ENCODE data around the gene RPS19. TPM values are rescaled to one million over a fixed set of nuclear protein-coding genes. Genes with fewer than 3 reads are reported as not detected.
A peak's percentile ranks its signal among the peaks of the same experiment; 100 is the strongest.
"Not testable (repeated sequence)": the region's sequence is repeated elsewhere in the genome, so short reads cannot be mapped to it uniquely, and the experiment has no call there.

Gene RPS19
- total RNA-seq, 1 donor from 2014 or later, result 898 TPM

DNA sequence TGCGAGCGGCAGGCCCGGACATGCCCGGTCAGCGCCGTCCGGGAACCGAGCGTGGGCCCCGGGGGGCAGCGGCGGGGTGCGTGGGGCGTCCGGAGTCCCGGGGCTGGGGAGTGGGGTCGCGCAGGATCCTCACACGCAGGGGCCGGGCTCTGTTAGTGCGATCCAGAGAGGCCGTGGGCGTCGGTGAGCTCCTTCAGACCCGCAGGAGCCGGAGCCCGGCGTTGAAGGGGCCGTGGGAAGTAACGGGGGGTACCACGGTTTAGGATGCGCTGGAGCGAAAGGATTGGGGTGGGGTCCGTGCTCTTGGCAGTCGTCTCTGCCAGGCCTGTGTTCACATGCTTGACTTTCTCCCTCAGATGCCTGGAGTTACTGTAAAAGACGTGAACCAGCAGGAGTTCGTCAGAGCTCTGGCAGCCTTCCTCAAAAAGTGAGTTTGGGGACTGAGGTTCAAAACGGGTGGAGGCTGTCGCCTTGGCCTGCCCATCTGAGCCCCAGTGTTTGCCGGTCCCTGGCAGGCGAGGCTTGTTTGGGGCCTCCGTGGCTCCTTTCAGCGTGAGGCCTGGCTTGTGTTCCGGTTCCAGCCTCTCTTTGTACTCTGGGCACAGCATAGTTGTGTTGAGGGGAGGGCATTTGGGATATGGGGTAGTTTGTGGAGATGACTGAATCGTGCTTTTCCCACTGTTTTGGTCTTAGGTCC, 512 bp downstream of the RPS19 start:
- peak; percentile 47 for DNase-seq

DNA sequence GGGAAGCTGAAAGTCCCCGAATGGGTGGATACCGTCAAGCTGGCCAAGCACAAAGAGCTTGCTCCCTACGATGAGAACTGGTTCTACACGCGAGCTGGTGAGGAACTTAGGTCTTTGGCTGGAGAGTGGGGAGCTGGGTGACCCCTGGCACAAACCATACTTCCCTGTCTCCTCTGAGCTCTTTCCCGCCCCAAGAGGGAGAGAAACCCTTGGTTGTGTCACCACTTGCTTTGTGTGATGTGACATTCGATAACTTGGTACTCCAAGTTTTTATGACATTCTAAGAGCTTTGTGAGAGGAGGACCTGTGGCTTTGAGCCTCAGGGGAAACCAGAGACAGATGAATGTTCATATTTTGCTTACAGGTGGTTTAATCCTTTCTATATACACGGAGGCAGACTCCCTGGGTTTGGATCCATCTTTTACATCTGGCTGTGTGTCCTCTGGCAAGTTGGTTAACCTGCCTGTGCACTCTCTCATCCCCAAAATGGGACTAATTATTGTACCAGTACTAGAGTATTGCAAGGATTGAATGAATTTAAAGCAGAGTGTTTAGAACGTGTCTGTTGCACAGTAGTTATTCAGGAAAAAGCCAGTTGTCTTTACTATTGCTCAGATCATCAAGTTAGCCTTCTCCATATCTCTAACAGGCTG, 1.2 kb downstream of the RPS19 start:
- no peak for DNase-seq

- DNase-seq, result no peak
These were observed 1.8 kb downstream of the RPS19 start for GRCh38 chr19:41861846-41862245.

GRCh38 chr19:41862445-41862986, 2.5 kb downstream of the RPS19 start:
- no peak for DNase-seq

GRCh38 chr19:41863209-41863931, 3.3 kb downstream of the RPS19 start:
- DNase-seq, result no peak

DNA sequence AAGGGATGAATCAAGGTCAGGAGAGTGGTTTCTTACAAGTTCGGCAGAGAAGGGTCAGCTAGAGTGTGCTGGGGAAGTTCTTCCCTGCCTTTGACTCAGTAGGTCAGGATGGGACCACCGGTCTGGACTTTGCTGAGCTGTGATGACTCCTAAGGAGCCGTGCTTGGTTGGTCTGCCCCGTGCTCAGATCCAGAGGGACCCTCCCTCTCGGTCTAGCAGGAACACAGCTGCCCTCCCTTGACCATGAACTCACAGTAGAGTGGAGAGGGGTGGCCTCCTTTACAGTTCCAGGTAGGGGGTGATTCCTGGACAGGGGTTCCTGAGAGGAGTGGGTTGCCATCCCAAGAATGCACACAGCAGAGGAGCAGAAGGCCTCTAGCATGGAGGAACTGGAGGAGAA, 4.3 kb downstream of the RPS19 start:
- no peak for DNase-seq

DNA sequence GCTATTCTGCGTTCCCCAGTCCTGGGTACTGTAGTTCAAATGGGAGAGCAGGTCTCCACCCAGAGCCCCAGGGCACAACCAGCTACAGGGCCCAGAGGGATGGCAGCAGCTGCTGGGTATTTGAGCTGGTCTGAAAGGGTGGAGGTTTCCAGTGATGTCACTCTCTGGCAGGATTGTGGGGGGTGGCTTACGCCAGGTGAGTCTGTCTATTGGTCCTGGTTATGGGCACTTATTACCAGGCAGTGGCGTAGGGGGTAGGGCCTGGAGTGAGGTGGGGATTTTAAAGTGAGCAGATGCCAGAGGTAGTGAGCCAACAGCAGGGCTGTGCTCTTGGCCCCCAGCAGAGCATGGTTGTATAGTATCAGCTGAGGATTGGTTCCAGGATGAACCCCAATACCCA, 6.2 kb downstream of the RPS19 start:
- no peak for DNase-seq

DNA sequence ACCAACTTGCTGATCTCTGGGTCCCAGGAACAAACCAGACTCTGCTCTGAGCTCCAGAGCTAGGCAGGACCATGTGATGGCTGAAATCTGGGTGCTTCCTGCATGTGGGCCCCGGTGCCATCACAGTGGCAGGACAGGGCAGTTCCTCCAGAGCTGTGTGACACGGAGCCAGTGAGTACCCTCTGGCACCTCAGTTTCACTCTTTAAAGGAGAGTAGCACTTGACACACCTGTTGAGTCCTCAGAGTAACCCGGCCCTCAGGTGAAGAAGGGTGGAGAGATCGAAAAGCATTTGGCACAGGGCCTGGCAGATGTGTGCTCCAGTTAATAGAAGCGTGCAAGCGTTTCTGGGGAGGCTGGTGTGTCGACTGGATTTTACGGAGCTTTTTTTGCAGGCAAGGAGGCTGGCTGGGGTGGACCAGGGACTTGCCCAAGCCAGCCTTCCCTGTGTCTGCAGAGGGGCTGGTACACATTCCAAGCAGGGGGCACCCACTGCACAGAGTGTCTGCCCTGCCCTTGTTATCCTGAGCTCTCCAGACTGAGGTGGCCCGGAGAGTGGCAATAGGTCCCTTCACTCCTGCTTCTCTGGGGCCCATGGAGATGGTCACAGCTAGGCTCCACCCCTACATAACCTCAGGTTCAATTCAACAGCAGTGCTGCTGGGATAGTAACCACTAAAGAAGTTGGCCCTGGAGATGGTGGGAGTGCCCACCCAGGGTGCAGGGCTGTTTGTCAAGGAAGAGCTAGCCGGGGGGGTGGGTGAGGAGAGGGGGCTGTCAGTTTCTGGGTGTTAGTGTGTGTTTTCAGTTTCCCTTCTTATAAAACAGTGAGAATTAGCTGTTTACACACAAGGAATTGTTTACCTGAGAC, 8.3 kb downstream of the RPS19 start:
- no peak for DNase-seq

- no peak for DNase-seq
These were observed 8.9 kb downstream of the RPS19 start for GRCh38 chr19:41868989-41869300.

DNA sequence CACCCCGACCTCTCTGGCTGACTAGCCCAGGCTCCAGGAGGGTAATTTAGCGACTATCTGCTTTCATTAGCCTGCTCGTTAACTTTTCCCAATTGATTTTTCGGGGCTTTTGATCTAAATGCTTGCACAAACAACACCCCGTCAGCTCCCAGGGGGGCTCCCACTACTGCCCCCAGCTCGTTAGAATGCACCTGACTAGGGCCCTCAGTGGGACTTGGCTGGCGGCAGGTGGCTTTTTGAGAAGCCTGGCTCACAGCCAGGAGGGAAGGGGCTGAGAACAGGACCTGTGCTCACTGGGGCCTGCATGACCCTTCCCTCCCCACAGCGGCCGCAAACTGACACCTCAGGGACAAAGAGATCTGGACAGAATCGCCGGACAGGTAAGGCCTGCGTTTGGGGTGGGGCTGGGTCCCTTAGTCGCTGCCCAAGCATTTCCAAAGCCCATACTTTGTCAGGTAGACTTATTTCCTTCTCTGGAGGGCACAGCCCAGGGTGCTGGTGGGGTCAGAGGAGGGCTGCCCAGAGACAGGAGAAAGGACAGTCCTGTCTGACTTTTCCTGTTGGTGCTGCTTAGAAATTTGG, 9.4 kb downstream of the RPS19 start:
- no peak for DNase-seq

GRCh38 chr19:41870401-41870873, 10.4 kb downstream of the RPS19 start:
- no peak for DNase-seq

DNA sequence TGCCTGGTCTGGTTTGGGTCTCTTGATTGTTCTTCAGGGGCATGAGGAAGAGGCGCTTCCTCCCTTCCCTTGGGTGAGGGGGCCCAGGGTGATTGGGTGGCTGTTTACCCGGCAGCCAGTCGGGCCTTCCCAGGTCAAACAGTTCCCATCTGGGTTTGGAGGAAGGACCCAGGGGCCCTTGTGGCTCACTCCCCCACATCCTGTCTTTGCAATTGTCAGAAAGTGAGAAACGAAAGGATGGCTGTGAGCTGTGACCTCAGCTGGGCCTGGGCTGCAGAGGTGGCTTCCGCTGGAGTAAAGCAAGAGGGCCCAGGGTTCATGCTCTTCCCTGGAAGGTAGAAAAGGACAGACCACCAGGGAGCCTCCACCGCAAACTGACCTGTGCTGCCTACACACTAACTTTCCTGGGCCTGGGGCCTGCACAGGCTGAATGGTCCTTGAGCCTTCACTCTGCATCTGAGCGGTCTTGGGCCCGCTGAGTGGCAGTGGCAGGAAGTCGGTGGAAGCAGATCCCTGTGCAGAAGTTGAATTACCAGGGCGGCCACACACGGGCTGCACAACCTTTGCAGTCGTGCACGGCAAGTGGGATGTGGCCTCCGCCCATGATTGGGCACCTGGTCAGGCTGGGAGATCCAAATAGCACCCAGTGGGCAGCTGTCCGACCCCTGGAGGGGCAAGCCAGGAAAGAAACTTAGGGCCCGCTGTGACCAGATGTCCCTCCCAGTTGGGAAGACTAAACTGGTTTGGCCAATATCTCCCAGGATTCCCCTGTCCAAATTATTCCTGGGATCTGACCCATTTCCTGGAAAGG, 11.7 kb downstream of the RPS19 start:
- no peak for DNase-seq

- DNase-seq, result no peak
These were observed 12.3 kb downstream of the RPS19 start for GRCh38 chr19:41872384-41872774.

DNA sequence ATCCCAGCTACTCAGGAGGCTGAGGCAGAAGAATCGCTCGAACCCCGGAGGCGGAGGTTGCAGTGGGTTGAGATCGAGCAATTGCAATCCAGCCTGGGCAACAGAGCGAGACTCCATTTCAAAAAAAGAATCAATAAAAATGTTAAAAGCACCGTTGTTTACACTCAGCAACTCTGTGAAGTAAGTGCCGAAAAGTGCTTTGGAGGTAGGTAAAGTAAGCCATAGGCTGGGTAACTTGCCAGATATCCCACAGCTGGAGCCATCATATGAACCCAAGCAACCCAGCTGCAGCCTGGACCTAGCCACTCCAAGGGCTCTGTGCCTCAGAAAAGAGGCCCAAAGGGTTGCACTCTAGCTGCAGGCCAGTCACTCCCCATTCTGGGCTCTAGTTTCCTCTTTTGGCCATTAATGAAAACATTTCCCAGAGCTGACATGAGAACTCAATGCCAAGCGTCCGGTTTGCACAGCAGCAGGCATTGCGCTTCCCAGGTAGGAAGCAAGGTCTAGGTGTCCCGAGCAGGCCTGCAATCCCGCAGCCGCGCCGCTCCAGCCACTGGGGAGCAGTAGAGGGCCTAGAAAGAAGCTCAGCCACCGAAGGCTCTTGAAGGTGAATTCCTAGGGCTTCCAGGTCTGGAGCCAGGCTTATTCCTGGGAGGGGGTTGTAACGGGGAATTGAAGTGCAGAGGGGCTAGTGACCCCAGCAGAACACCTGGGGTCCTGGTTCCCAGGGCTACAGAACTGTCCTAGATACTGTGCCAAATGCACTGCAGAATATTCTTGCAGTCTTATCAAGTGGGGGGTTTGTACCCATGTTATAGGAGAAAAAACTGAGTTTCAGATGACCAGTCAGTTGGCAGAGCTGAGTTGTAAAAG, 13.0 kb downstream of the RPS19 start:
- peak; percentile 63 for DNase-seq

- DNase-seq, result not testable (repeated sequence)
These were observed 15.9 kb downstream of the RPS19 start for GRCh38 chr19:41875973-41876372.

DNA sequence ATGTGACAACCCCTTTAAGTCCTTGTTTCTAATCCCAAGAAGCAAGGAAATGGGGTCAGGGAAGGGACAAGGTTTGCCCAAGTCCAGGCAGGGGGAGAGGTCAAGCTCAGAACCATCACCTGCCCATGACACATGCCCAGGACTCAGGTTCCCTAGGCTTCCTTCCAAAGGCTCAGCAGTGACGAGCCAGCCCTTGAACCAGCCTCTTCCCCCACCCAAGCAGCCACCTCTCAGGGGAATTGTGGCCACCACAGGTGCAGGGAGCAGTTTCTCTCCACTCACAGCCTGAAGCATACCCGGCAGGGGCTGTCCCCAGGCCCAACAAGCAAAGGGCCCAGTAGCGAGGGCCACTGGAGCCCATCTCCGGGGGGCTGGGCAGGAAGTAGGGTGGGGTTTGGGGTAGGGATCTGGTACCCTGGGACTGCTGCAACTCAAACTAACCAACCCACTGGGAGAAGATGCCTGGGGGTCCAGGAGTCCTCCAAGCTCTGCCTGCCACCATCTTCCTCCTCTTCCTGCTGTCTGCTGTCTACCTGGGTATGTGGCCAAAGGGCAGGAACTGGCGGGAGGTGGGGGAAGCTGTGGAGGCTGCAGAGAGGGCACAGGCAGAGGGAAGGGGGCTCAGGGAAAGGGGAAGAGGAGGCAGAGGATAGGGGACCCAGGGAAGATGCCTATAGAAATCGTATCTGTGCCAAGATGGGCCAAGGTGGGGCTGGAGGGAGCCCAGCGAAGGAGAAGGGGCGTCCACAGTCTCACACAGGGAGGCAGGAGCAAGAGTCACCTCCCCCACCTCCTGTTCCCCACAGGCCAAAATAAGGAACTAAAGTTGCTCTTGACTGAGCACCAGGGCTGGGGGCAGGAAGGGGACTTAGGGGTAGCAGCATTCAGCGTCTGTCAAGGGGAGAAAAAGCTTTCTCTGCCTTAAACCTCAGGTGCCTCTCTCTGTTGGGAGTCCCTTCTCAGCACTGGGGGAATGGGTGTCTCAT, 17.1 kb downstream of the RPS19 start, which contains the start of gene CD79A:
TSS of gene CD79A (plus strand) at position 433 of the 986 bp plus-strand sequence. CDS start at position 459, 26 bp downstream.
- DNase-seq, result no peak

- no peak for DNase-seq
These were observed 18.2 kb downstream of the RPS19 start for GRCh38 chr19:41877916-41878905.

Measured in tongue (tissue), 2 donors.